ENCODE data around the gene GAMT.

The GAMT gene

GRCh38 chr19:1431759-1432506 is 30.6 kb upstream of the GAMT start:
- no peaks in the 10 kb centered on the region for H3K27me3 ChIP-seq (replicated peaks; ENCODE audit: control insufficient read depth, insufficient read depth, low read length)
- no peak for DNase-seq (ENCODE audit: low read depth)
- H3K4me1 ChIP-seq (ENCODE audit: control insufficient read depth, insufficient read depth, low read length) = no peaks in the 10 kb centered on the region
- H3K4me3 ChIP-seq (ENCODE audit: low read length) = no peak overlapping the region
- H3K9me3 ChIP-seq (ENCODE audit: control insufficient read depth, low read length) = no peaks in the 10 kb centered on the region
- H3K36me3 ChIP-seq (ENCODE audit: control insufficient read depth, insufficient read depth, low read length, severe bottlenecking) = peaks cover 67% of the 10 kb centered on the region
- no peak overlapping the region for H3K9ac ChIP-seq (ENCODE audit: low read length)

- Histone ChIP-seq H3K9me3 (ENCODE audit: control insufficient read depth, low read length) (no peaks in the 10 kb centered on the region), H3K4me1 (ENCODE audit: control insufficient read depth, insufficient read depth, low read length) (no peaks in the 10 kb centered on the region), H3K9ac (ENCODE audit: low read length) (no peak overlapping the region), H3K4me3 (ENCODE audit: low read length) (no peak overlapping the region), H3K36me3 (ENCODE audit: control insufficient read depth, insufficient read depth, low read length, severe bottlenecking) (peaks cover 78% of the 10 kb centered on the region), H3K27me3 (replicated peaks; ENCODE audit: control insufficient read depth, insufficient read depth, low read length) (no peaks in the 10 kb centered on the region)
- DNase-seq (ENCODE audit: low read depth) = no peak
Observed at GRCh38 chr19:1430246-1430645, 28.9 kb upstream of the GAMT start.

GRCh38 chr19:1429750-1430149 is 28.4 kb upstream of the GAMT start:
- no peak for DNase-seq (ENCODE audit: low read depth)
- Histone ChIP-seq H3K9me3 (ENCODE audit: control insufficient read depth, low read length) (no peaks in the 10 kb centered on the region), H3K27me3 (replicated peaks; ENCODE audit: control insufficient read depth, insufficient read depth, low read length) (no peaks in the 10 kb centered on the region), H3K9ac (ENCODE audit: low read length) (no peak overlapping the region), H3K36me3 (ENCODE audit: control insufficient read depth, insufficient read depth, low read length, severe bottlenecking) (peaks cover 81% of the 10 kb centered on the region), H3K4me3 (ENCODE audit: low read length) (no peak overlapping the region), H3K4me1 (ENCODE audit: control insufficient read depth, insufficient read depth, low read length) (no peaks in the 10 kb centered on the region)

- no peaks in the 10 kb centered on the region for H3K9me3 ChIP-seq (ENCODE audit: control insufficient read depth, low read length)
- no peak for DNase-seq (ENCODE audit: low read depth)
- H3K4me3 ChIP-seq (ENCODE audit: low read length) = no peak overlapping the region
- no peak overlapping the region for H3K9ac ChIP-seq (ENCODE audit: low read length)
- peaks cover 79% of the 10 kb centered on the region for H3K36me3 ChIP-seq (ENCODE audit: control insufficient read depth, insufficient read depth, low read length, severe bottlenecking)
- no peaks in the 10 kb centered on the region for H3K27me3 ChIP-seq (replicated peaks; ENCODE audit: control insufficient read depth, insufficient read depth, low read length)
- H3K4me1 ChIP-seq (ENCODE audit: control insufficient read depth, insufficient read depth, low read length) = no peaks in the 10 kb centered on the region
Observed at GRCh38 chr19:1428738-1429391, 27.5 kb upstream of the GAMT start.

GRCh38 chr19:1427221-1427920 is 26.0 kb upstream of the GAMT start:
- H3K9ac ChIP-seq (ENCODE audit: low read length) = no peak overlapping the region
- DNase-seq (ENCODE audit: low read depth) = no peak
- H3K4me1 ChIP-seq (ENCODE audit: control insufficient read depth, insufficient read depth, low read length) = no peaks in the 10 kb centered on the region
- H3K9me3 ChIP-seq (ENCODE audit: control insufficient read depth, low read length) = no peaks in the 10 kb centered on the region
- H3K27me3 ChIP-seq (replicated peaks; ENCODE audit: control insufficient read depth, insufficient read depth, low read length) = no peaks in the 10 kb centered on the region
- H3K36me3 ChIP-seq (ENCODE audit: control insufficient read depth, insufficient read depth, low read length, severe bottlenecking) = peaks cover 79% of the 10 kb centered on the region
- H3K4me3 ChIP-seq (ENCODE audit: low read length) = no peak overlapping the region

GRCh38 chr19:1426736-1427135 is 25.4 kb upstream of the GAMT start:
- Histone ChIP-seq H3K36me3 (ENCODE audit: control insufficient read depth, insufficient read depth, low read length, severe bottlenecking) (peaks cover 80% of the 10 kb centered on the region), H3K27me3 (replicated peaks; ENCODE audit: control insufficient read depth, insufficient read depth, low read length) (no peaks in the 10 kb centered on the region), H3K9me3 (ENCODE audit: control insufficient read depth, low read length) (no peaks in the 10 kb centered on the region), H3K4me3 (ENCODE audit: low read length) (no peak overlapping the region), H3K9ac (ENCODE audit: low read length) (no peak overlapping the region), H3K4me1 (ENCODE audit: control insufficient read depth, insufficient read depth, low read length) (no peaks in the 10 kb centered on the region)
- no peak for DNase-seq (ENCODE audit: low read depth)

- Histone ChIP-seq H3K36me3 (ENCODE audit: control insufficient read depth, insufficient read depth, low read length, severe bottlenecking) (peaks cover 83% of the 10 kb centered on the region), H3K4me1 (ENCODE audit: control insufficient read depth, insufficient read depth, low read length) (no peaks in the 10 kb centered on the region), H3K27me3 (replicated peaks; ENCODE audit: control insufficient read depth, insufficient read depth, low read length) (no peaks in the 10 kb centered on the region), H3K4me3 (ENCODE audit: low read length) (no peak overlapping the region), H3K9me3 (ENCODE audit: control insufficient read depth, low read length) (no peaks in the 10 kb centered on the region), H3K9ac (ENCODE audit: low read length) (no peak overlapping the region)
- no peak for DNase-seq (ENCODE audit: low read depth)
Observed at GRCh38 chr19:1425902-1426301, 24.6 kb upstream of the GAMT start.

- Histone ChIP-seq H3K36me3 (ENCODE audit: control insufficient read depth, insufficient read depth, low read length, severe bottlenecking) (peaks cover 89% of the 10 kb centered on the region), H3K27me3 (replicated peaks; ENCODE audit: control insufficient read depth, insufficient read depth, low read length) (no peaks in the 10 kb centered on the region), H3K9me3 (ENCODE audit: control insufficient read depth, low read length) (no peaks in the 10 kb centered on the region), H3K9ac (ENCODE audit: low read length) (no peak overlapping the region), H3K4me3 (ENCODE audit: low read length) (no peak overlapping the region), H3K4me1 (ENCODE audit: control insufficient read depth, insufficient read depth, low read length) (no peaks in the 10 kb centered on the region)
- DNase-seq (ENCODE audit: low read depth) = no peak
Observed at GRCh38 chr19:1425102-1425837, 23.9 kb upstream of the GAMT start.

GRCh38 chr19:1424192-1424955 is 23.0 kb upstream of the GAMT start:
- no peaks in the 10 kb centered on the region for H3K9me3 ChIP-seq (ENCODE audit: control insufficient read depth, low read length)
- no peaks in the 10 kb centered on the region for H3K27me3 ChIP-seq (replicated peaks; ENCODE audit: control insufficient read depth, insufficient read depth, low read length)
- no peaks in the 10 kb centered on the region for H3K4me1 ChIP-seq (ENCODE audit: control insufficient read depth, insufficient read depth, low read length)
- peaks cover 91% of the 10 kb centered on the region for H3K36me3 ChIP-seq (ENCODE audit: control insufficient read depth, insufficient read depth, low read length, severe bottlenecking)
- H3K4me3 ChIP-seq (ENCODE audit: low read length) = no peak overlapping the region
- DNase-seq (ENCODE audit: low read depth) = no peak
- no peak overlapping the region for H3K9ac ChIP-seq (ENCODE audit: low read length)

GRCh38 chr19:1423436-1424191 is 22.3 kb upstream of the GAMT start:
- Histone ChIP-seq H3K9me3 (ENCODE audit: control insufficient read depth, low read length) (no peaks in the 10 kb centered on the region), H3K36me3 (ENCODE audit: control insufficient read depth, insufficient read depth, low read length, severe bottlenecking) (peaks cover 91% of the 10 kb centered on the region), H3K9ac (ENCODE audit: low read length) (no peak overlapping the region), H3K27me3 (replicated peaks; ENCODE audit: control insufficient read depth, insufficient read depth, low read length) (no peaks in the 10 kb centered on the region), H3K4me1 (ENCODE audit: control insufficient read depth, insufficient read depth, low read length) (no peaks in the 10 kb centered on the region), H3K4me3 (ENCODE audit: low read length) (no peak overlapping the region)
- DNase-seq (ENCODE audit: low read depth) = no peak

All from adipocyte (in vitro differentiated cells).